Esophagus muscularis mucosa (tissue), 4 donors: ENCODE measurements around the gene APLP2.

Experiments used
- CTCF ChIP-seq, 3 experiments: fragments of 200-600 bp in 2 of 3; fragments of 450-650 bp in 1 of 3; sonication (generic) in 2 of 3; IDR thresholded peaks; one replicate each; pipeline ENCODE4 v1.5.1; 2017 to 2019; ENCODE audit warnings: antibody characterized with exemption in 3 of 3, mild to moderate bottlenecking in 2 of 3, moderate library complexity in 1 of 3
- EP300 ChIP-seq: sonication (generic); formaldehyde crosslinking; IDR thresholded peaks from one replicate; pipeline ENCODE4 v1.6.1; 2017; ENCODE audit warnings: antibody characterized with exemption
- POLR2AphosphoS5 ChIP-seq, 2 donors: sonication (generic); formaldehyde crosslinking; IDR thresholded peaks; one replicate each; pipeline ENCODE4 v1.6.1; 2017; ENCODE audit warnings: antibody characterized with exemption in 2 of 2

- TF ChIP-seq POLR2AphosphoS5 (IDR thresholded peaks at IDR 0.05), result no peak
- TF ChIP-seq EP300, result no peak
- no peak for TF ChIP-seq CTCF (IDR thresholded peaks at IDR 0.05)
Measured at GRCh38 chr11:130068546-130068985, 1.1 kb upstream of the APLP2 start.
